Activated CD8-positive, alpha-beta memory T cell treated with anti-CD3 and anti-CD28 coated beads for 36 hours (primary cell): ENCODE data around the gene TXNRD1. TPM values are rescaled to one million over a fixed set of nuclear protein-coding genes. Genes with fewer than 3 reads are reported as not detected.
"Not testable (repeated sequence)": the region's sequence is repeated elsewhere in the genome, so short reads cannot be mapped to it uniquely, and the experiment has no call there.

ENCODE experiments used
- CTCF ChIA-PET: fragments of 350-600 bp; sonication (Branson Sonifier 250); formaldehyde crosslinking; loops from one replicate; lab custom pipeline; 2021; ENCODE audit warnings: antibody characterized with exemption; lab: Charles Lee
- POLR2A ChIA-PET: fragments of 350-600 bp; sonication (Branson Sonifier 250); formaldehyde crosslinking; loops from one replicate; lab custom pipeline; 2021; ENCODE audit warnings: antibody characterized with exemption; lab: Charles Lee
- total RNA-seq, 2 experiments: library from RNA; stranded (reverse); gene quantifications; one replicate each; pipeline ENCODE4 v1.2.3, GENCODE V29; 2021

Gene TXNRD1
- total RNA-seq, 2 experiments from 2014 or later, result 112 to 120 TPM

GRCh38 chr12:104371043-104371870 lies 155.7 kb downstream of the TXNRD1 start:
- CTCF ChIA-PET, result interaction anchor here (0.6 kb wide), 1 partner anchor 267 kb away, joined by 3 read pairs; no protein-coding TSS in a partner anchor
- POLR2A ChIA-PET, result no interaction called here

GRCh38 chr12:104372061-104372720 lies 156.6 kb downstream of the TXNRD1 start:
- ChIA-PET CTCF (interaction anchor here (0.6 to 1.0 kb wide), 3 partner anchors 10 to 266 kb away, joined by 3 to 4 read pairs (median 3); no protein-coding TSS in a partner anchor), POLR2A (no interaction called here)

- CTCF ChIA-PET, result interaction anchor here (1.0 kb wide), 3 partner anchors 9 to 157 kb away, joined by 3 to 4 read pairs (median 3); no protein-coding TSS in a partner anchor
- POLR2A ChIA-PET, result no interaction called here
Observed at GRCh38 chr12:104372721-104373335, 157.2 kb downstream of the TXNRD1 start.

GRCh38 chr12:104374071-104374470 lies 158.5 kb downstream of the TXNRD1 start:
- POLR2A ChIA-PET, result interaction anchor here (0.6 kb wide), 1 partner anchor 58 kb away, joined by 5 read pairs; no protein-coding TSS in a partner anchor
- CTCF ChIA-PET, result no interaction called here

GRCh38 chr12:104374806-104375205 lies 159.2 kb downstream of the TXNRD1 start:
- CTCF ChIA-PET, result no interaction called here

GRCh38 chr12:104375775-104376174 lies 160.2 kb downstream of the TXNRD1 start:
- CTCF ChIA-PET, result interaction anchor here (0.6 kb wide), 1 partner anchor 312 kb away, joined by 4 read pairs; no protein-coding TSS in a partner anchor
- POLR2A ChIA-PET, result interaction anchor here (0.5 kb wide), 1 partner anchor 284 kb away, joined by 6 read pairs; no protein-coding TSS in a partner anchor

More at GRCh38 chr12:104374806-104375205, 159.2 kb downstream of the TXNRD1 start:
- POLR2A ChIA-PET, result no interaction called here

- POLR2A ChIA-PET, result no interaction called here
- CTCF ChIA-PET, result no interaction called here
Observed at GRCh38 chr12:104376650-104377513, 161.3 kb downstream of the TXNRD1 start.

GRCh38 chr12:104377514-104377812 lies 161.9 kb downstream of the TXNRD1 start:
- CTCF ChIA-PET, result no interaction called here

GRCh38 chr12:104378427-104378826 lies 162.8 kb downstream of the TXNRD1 start:
- POLR2A ChIA-PET, result no interaction called here
- CTCF ChIA-PET, result interaction anchor here (0.6 kb wide), 1 partner anchor 52 kb away, joined by 4 read pairs; no protein-coding TSS in a partner anchor

More at GRCh38 chr12:104377514-104377812, 161.9 kb downstream of the TXNRD1 start:
- POLR2A ChIA-PET, result no interaction called here

GRCh38 chr12:104381341-104381730 lies 165.8 kb downstream of the TXNRD1 start:
- ChIA-PET CTCF (interaction anchor here (0.6 to 2.1 kb wide), 37 partner anchors 9 to 674 kb away, joined by 3 to 13 read pairs (median 3); partner anchors contain the start of gene NOPCHAP1), POLR2A (interaction anchor here (0.7 to 1.2 kb wide), 3 partner anchors 75 to 306 kb away, joined by 3 to 4 read pairs (median 3); partner anchors contain the start of gene CHST11)

- POLR2A ChIA-PET, result interaction anchor here (0.7 to 1.2 kb wide), 3 partner anchors 75 to 305 kb away, joined by 3 to 4 read pairs (median 3); partner anchors contain the start of gene CHST11
- CTCF ChIA-PET, result interaction anchor here (0.5 to 2.1 kb wide), 41 partner anchors 9 to 685 kb away, joined by 3 to 13 read pairs (median 3); partner anchors contain the start of gene NOPCHAP1
Observed at GRCh38 chr12:104381731-104382480, 166.3 kb downstream of the TXNRD1 start.

GRCh38 chr12:104384141-104384880 lies 168.7 kb downstream of the TXNRD1 start:
- CTCF ChIA-PET, result no interaction called here

GRCh38 chr12:104385510-104385909 lies 169.9 kb downstream of the TXNRD1 start:
- ChIA-PET POLR2A (no interaction called here), CTCF (no interaction called here)

More at GRCh38 chr12:104384141-104384880, 168.7 kb downstream of the TXNRD1 start:
- POLR2A ChIA-PET, result no interaction called here

GRCh38 chr12:104386461-104386860 lies 170.9 kb downstream of the TXNRD1 start:
- ChIA-PET CTCF (no interaction called here), POLR2A (no interaction called here)

- POLR2A ChIA-PET, result no interaction called here
- CTCF ChIA-PET, result no interaction called here
Observed at GRCh38 chr12:104387190-104387589, 171.6 kb downstream of the TXNRD1 start.

- CTCF ChIA-PET, result interaction anchor here (1.1 kb wide), 1 partner anchor 13 kb away, joined by 3 read pairs; no protein-coding TSS in a partner anchor
- POLR2A ChIA-PET, result not testable (repeated sequence)
Observed at GRCh38 chr12:104394086-104394485, 178.5 kb downstream of the TXNRD1 start.
